Activated CD4-positive, alpha-beta T cell treated with anti-CD3 and anti-CD28 coated beads for 36 hours (primary cell): ENCODE measurements around the gene MACROD2. TPM values are rescaled to one million over a fixed set of nuclear protein-coding genes. Genes with fewer than 3 reads are reported as not detected.

Experiments used
- ATAC-seq: fragments of 200-7000 bp; cut with Tn5 transposase; one replicate; pipeline ENCODE4 v1.10.0; 2021; ENCODE audit warnings: mild to moderate bottlenecking, moderate library complexity
- CTCF ChIA-PET: fragments of 350-600 bp; sonication (Branson Sonifier 250); formaldehyde crosslinking; loops from one replicate; lab custom pipeline; 2021; ENCODE audit warnings: antibody characterized with exemption; lab: Charles Lee
- POLR2A ChIA-PET: fragments of 350-600 bp; sonication (Branson Sonifier 250); formaldehyde crosslinking; loops from one replicate; lab custom pipeline; 2021; ENCODE audit warnings: antibody characterized with exemption, inconsistent platforms; lab: Charles Lee
- DNase-seq: peaks from one replicate; pipeline ENCODE4 v3.0.0-alpha.2; 2020
- H3K27ac Mint-ChIP-seq: one replicate; pipeline ENCODE4 v1.8.0; 2021; ENCODE audit warnings: mixed read lengths
- H3K27me3 Mint-ChIP-seq: one replicate; pipeline ENCODE4 v1.8.0; 2021; ENCODE audit warnings: mixed read lengths
- H3K36me3 Mint-ChIP-seq: one replicate; pipeline ENCODE4 v1.8.0; 2021; ENCODE audit warnings: low read depth, mixed read lengths
- H3K4me1 Mint-ChIP-seq: one replicate; pipeline ENCODE4 v1.8.0; 2021; ENCODE audit warnings: mixed read lengths
- H3K4me3 Mint-ChIP-seq: one replicate; pipeline ENCODE4 v1.8.0; 2021; ENCODE audit warnings: mild to moderate bottlenecking, moderate library complexity, mixed read lengths
- H3K9me3 Mint-ChIP-seq: one replicate; pipeline ENCODE4 v1.8.0; 2021; ENCODE audit warnings: low read depth, mixed read lengths
- intact Hi-C, 2 experiments: fragments of 100-400 bp; cut with DNase I in 1 of 2; cut with micrococcal nuclease in 1 of 2; formaldehyde crosslinking; loops; one replicate each; pipeline versions ENCODE4 v1.14.2 to v1.15.1; 2022 to 2024; cut with DNase I, micrococcal nuclease
- total RNA-seq, 2 experiments: library from RNA; stranded (reverse); gene quantifications; one replicate each; pipeline ENCODE4 v1.2.3, GENCODE V29; 2021

Gene MACROD2
- total RNA-seq, 2 experiments from 2014 or later, result not detected

DNA sequence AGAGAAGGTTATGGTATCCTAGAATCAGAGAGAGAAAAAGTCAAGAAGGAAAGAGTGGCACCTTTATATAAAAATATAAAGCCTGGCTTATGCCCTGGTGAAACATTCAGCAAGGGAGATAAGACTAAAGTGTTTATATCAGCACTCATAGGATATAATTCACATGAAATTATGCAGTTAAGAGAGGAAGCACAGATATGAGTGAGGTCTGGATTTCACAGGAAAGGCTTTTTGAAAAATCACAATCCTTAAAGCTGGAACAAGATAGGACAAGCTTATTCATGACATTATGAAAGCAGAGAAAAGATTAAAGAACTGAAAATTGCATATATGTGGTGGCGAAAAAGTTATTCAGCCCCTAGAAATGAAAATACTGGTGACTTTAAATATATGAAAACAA, 523.3 kb downstream of the MACROD2 start:
- no peaks in the 10 kb centered on the region for H3K4me1 Mint-ChIP-seq
- ChIA-PET CTCF (no interaction called here), POLR2A (no interaction called here)
- intact Hi-C loops, result no loop called here
- H3K27ac Mint-ChIP-seq, result no peak overlapping the region
- no peaks in the 10 kb centered on the region for H3K27me3 Mint-ChIP-seq
- ATAC-seq (no peak), DNase-seq (no peak)
- no peaks in the 10 kb centered on the region for H3K36me3 Mint-ChIP-seq
- H3K4me3 Mint-ChIP-seq, result no peak overlapping the region
- peaks cover 11% of the 10 kb centered on the region for H3K9me3 Mint-ChIP-seq

- ChIA-PET POLR2A (no interaction called here), CTCF (no interaction called here)
- no peak overlapping the region for H3K4me3 Mint-ChIP-seq
- ATAC-seq, result no peak
- H3K9me3 Mint-ChIP-seq, result peaks cover 11% of the 10 kb centered on the region
- no peaks in the 10 kb centered on the region for H3K4me1 Mint-ChIP-seq
- no peak overlapping the region for H3K27ac Mint-ChIP-seq
- DNase-seq, result no peak
- no peaks in the 10 kb centered on the region for H3K36me3 Mint-ChIP-seq
- H3K27me3 Mint-ChIP-seq, result no peaks in the 10 kb centered on the region
- intact Hi-C loops, result no loop called here
Measured at GRCh38 chr20:14521016-14521415, 525.7 kb downstream of the MACROD2 start.

DNA sequence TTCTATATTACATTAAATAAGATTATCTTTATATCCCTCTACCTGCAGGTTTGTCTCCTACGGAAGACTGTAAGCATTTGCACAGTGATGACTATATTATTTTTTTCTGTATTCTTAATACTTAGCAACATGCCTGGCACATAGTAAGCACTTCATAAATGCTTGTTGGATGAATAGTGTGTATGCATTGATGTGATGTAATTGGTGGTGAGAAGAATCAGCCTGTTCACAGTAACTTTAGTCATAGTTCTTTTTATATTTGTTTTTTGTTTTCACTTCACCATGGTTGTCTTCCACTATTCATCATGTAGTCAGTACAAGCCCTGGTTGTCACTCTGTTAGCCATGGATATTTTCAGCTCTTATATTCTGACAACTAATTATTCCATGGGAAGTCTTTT, 526.1 kb downstream of the MACROD2 start:
- H3K4me3 Mint-ChIP-seq, result no peak overlapping the region
- no peaks in the 10 kb centered on the region for H3K4me1 Mint-ChIP-seq
- ChIA-PET POLR2A (no interaction called here), CTCF (no interaction called here)
- H3K36me3 Mint-ChIP-seq, result no peaks in the 10 kb centered on the region
- no peak for ATAC-seq
- H3K9me3 Mint-ChIP-seq, result peaks cover 11% of the 10 kb centered on the region
- no peak overlapping the region for H3K27ac Mint-ChIP-seq
- DNase-seq, result no peak
- intact Hi-C loops, result no loop called here
- no peaks in the 10 kb centered on the region for H3K27me3 Mint-ChIP-seq

- DNase-seq (no peak), ATAC-seq (no peak)
- Mint-ChIP-seq H3K27ac (no peak overlapping the region), H3K36me3 (no peaks in the 10 kb centered on the region), H3K4me3 (no peak overlapping the region), H3K27me3 (no peaks in the 10 kb centered on the region), H3K4me1 (no peaks in the 10 kb centered on the region), H3K9me3 (peaks cover 13% of the 10 kb centered on the region)
- POLR2A ChIA-PET, result no interaction called here
- CTCF ChIA-PET, result no interaction called here
- intact Hi-C loops, result no loop called here
Measured at GRCh38 chr20:14522595-14522994, 527.3 kb downstream of the MACROD2 start.

DNA sequence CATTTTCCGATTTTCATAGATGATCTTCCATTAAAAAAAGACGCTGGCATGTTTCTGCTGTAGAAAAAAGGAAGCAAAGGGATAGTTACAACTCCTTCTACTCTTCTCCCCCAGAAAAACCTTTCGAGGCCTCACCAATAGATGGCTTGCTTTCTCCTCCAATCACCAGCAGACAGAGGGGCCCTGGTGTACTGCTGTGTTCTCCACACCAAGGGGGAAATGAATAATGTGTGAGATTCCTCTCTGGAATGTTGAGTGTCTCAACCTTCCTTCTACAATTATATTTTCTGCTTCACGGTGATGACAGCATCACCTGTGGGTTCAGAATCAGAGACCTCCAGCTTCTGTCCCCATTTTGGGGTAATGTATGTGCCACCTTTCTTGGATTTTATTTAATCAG, 527.8 kb downstream of the MACROD2 start:
- no peaks in the 10 kb centered on the region for H3K4me1 Mint-ChIP-seq
- H3K27me3 Mint-ChIP-seq, result no peaks in the 10 kb centered on the region
- peaks cover 13% of the 10 kb centered on the region for H3K9me3 Mint-ChIP-seq
- ChIA-PET POLR2A (no interaction called here), CTCF (no interaction called here)
- ATAC-seq (no peak), DNase-seq (no peak)
- H3K27ac Mint-ChIP-seq, result no peak overlapping the region
- no peaks in the 10 kb centered on the region for H3K36me3 Mint-ChIP-seq
- no peak overlapping the region for H3K4me3 Mint-ChIP-seq
- intact Hi-C loops, result no loop called here

GRCh38 chr20:14525426-14525825, 530.1 kb downstream of the MACROD2 start:
- H3K4me3 Mint-ChIP-seq, result no peak overlapping the region
- intact Hi-C loops, result no loop called here
- ATAC-seq, result no peak

DNA sequence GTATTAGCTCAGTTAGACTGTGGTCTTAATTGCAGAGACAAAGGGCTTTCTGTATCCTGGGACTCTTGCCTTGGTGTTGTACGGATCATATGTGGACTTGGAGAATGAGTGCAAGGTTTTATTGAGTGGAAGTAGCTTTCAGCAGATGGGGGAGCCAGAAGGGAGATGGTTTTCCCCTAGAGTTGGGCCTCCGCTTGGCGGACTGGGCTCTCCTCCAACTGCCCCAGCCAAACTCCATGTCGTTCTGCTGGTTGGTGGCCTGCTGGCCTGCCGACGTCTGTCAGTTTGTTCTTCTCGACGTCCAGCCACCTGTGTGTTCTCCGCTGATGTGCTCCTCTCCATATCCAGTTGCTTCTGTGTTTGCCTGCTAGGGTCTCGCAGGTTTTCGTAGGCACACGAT, 531.6 kb downstream of the MACROD2 start:
- CTCF ChIA-PET, result no interaction called here
- Mint-ChIP-seq H3K27me3 (no peaks in the 10 kb centered on the region), H3K27ac (no peak overlapping the region), H3K4me3 (no peak overlapping the region), H3K36me3 (no peaks in the 10 kb centered on the region), H3K4me1 (no peaks in the 10 kb centered on the region), H3K9me3 (peaks cover 8% of the 10 kb centered on the region)
- no peak for DNase-seq
- intact Hi-C loops, result no loop called here
- ATAC-seq, result no peak
- POLR2A ChIA-PET, result no interaction called here

More at GRCh38 chr20:14525426-14525825, 530.1 kb downstream of the MACROD2 start:
- Mint-ChIP-seq H3K27me3 (no peaks in the 10 kb centered on the region), H3K36me3 (no peaks in the 10 kb centered on the region), H3K9me3 (peaks cover 11% of the 10 kb centered on the region), H3K4me1 (no peaks in the 10 kb centered on the region), H3K27ac (no peak overlapping the region)
- no peak for DNase-seq
- ChIA-PET POLR2A (no interaction called here), CTCF (no interaction called here)

DNA sequence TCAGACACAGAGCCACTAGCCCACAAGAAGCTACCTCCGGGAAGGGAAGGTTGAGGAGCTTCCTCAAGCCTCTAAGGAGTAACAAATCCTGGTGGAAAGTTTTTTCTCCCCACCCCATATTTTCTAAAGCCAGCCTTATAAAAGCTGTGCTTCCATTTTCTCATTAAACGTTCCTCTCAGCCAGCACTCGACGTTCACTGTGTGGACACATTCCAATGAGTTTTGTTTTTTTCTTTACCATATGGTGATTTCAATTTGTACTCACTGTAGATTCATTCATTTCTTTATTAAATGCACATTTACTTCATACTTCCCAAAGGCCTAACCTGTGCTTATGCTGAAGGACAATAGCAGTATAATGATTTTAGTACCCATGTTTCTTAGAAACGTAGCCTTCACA, 536.5 kb downstream of the MACROD2 start:
- DNase-seq, result no peak
- no peak for ATAC-seq
- Mint-ChIP-seq H3K36me3 (no peaks in the 10 kb centered on the region), H3K4me1 (no peaks in the 10 kb centered on the region), H3K27ac (no peak overlapping the region), H3K4me3 (no peak overlapping the region), H3K27me3 (no peaks in the 10 kb centered on the region), H3K9me3 (peaks cover 3% of the 10 kb centered on the region)
- intact Hi-C loops, result no loop called here
- POLR2A ChIA-PET, result no interaction called here
- CTCF ChIA-PET, result no interaction called here

DNA sequence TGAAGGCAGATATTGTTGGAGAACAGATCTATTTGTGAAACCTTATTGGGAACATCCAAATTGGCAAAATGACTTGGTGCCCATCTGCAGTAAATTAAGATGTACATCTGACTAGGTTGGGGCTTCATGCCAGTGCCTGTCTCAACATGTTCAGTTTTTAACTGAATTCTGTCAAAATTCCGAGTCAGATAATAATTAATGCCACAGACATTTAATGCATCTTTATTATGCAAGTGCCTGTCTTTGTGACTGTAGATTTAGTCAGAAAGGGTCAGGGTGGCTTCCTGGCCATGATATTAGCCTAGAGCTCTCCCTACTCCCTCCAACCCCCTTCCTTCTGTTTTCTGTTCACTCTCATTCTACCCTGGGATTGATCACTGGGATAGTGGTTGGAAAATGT, 541.4 kb downstream of the MACROD2 start:
- H3K9me3 Mint-ChIP-seq, result peaks cover 10% of the 10 kb centered on the region
- DNase-seq (no peak), ATAC-seq (no peak)
- no peak overlapping the region for H3K27ac Mint-ChIP-seq
- H3K4me3 Mint-ChIP-seq, result no peak overlapping the region
- H3K36me3 Mint-ChIP-seq, result no peaks in the 10 kb centered on the region
- no peaks in the 10 kb centered on the region for H3K27me3 Mint-ChIP-seq
- intact Hi-C loops, result no loop called here
- ChIA-PET CTCF (no interaction called here), POLR2A (no interaction called here)
- H3K4me1 Mint-ChIP-seq, result no peaks in the 10 kb centered on the region

GRCh38 chr20:14538433-14538832, 543.1 kb downstream of the MACROD2 start:
- POLR2A ChIA-PET, result no interaction called here
- H3K9me3 Mint-ChIP-seq, result peaks cover 10% of the 10 kb centered on the region
- CTCF ChIA-PET, result no interaction called here
- intact Hi-C loops, result no loop called here
- no peak overlapping the region for H3K4me3 Mint-ChIP-seq
- H3K27me3 Mint-ChIP-seq, result no peaks in the 10 kb centered on the region
- H3K27ac Mint-ChIP-seq, result no peak overlapping the region
- DNase-seq, result no peak
- no peaks in the 10 kb centered on the region for H3K4me1 Mint-ChIP-seq
- ATAC-seq, result no peak
- no peaks in the 10 kb centered on the region for H3K36me3 Mint-ChIP-seq

DNA sequence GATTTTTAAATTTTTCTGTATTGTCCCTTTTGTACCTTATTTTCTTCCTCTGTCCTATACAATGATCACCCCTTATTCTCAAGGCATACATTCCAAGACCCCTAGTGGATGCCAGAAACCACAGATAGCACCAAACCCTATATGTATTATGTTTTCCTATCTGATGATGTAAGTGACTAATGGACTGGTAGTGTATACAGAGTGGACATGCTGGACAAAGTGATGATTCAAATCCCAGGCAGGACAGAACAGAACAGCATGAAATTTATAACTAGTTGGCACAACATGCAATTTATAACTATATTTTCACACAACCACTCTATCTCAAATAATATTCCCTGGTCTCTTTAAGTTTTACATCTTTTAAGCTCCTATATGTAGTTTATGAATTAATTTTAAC, 547.7 kb downstream of the MACROD2 start:
- Mint-ChIP-seq H3K27ac (no peak overlapping the region), H3K27me3 (no peaks in the 10 kb centered on the region), H3K9me3 (peaks cover 9% of the 10 kb centered on the region), H3K36me3 (no peaks in the 10 kb centered on the region), H3K4me1 (no peaks in the 10 kb centered on the region), H3K4me3 (no peak overlapping the region)
- ATAC-seq, result no peak
- intact Hi-C loops, result no loop called here
- no peak for DNase-seq
- ChIA-PET CTCF (no interaction called here), POLR2A (no interaction called here)

GRCh38 chr20:14544688-14545087, 549.4 kb downstream of the MACROD2 start:
- Mint-ChIP-seq H3K27ac (no peak overlapping the region), H3K36me3 (no peaks in the 10 kb centered on the region), H3K4me1 (no peaks in the 10 kb centered on the region), H3K4me3 (no peak overlapping the region), H3K9me3 (peaks cover 5% of the 10 kb centered on the region), H3K27me3 (no peaks in the 10 kb centered on the region)
- CTCF ChIA-PET, result no interaction called here
- DNase-seq, result no peak
- POLR2A ChIA-PET, result no interaction called here
- no peak for ATAC-seq
- intact Hi-C loops, result no loop called here

DNA sequence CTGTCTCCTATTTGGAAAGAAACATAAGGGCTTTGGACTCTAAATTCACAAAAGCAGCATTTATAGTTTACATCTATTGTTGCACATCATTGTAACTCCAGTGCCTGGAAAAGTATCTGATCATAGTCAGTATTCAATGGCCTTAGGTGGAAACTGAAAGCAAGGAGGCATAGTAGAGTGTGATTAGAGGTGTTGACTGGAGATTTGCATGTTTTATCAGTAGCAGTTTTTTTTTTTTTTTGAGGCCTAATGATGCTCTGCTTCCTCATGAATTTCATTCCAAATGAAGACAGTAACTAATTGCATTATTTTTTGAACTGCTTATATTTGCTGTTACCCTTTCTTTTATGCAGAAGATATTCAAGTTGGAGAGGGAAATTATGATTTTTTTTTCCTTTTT, 555.3 kb downstream of the MACROD2 start:
- DNase-seq, result no peak
- H3K27ac Mint-ChIP-seq, result no peak overlapping the region
- no peak for ATAC-seq
- CTCF ChIA-PET, result no interaction called here
- intact Hi-C loops, result no loop called here
- no peaks in the 10 kb centered on the region for H3K4me1 Mint-ChIP-seq
- POLR2A ChIA-PET, result no interaction called here
- H3K27me3 Mint-ChIP-seq, result no peaks in the 10 kb centered on the region
- no peaks in the 10 kb centered on the region for H3K9me3 Mint-ChIP-seq
- no peaks in the 10 kb centered on the region for H3K36me3 Mint-ChIP-seq
- no peak overlapping the region for H3K4me3 Mint-ChIP-seq
